ENCODE measurements around the gene KSR1. TPM values are rescaled to one million over a fixed set of nuclear protein-coding genes. Genes with fewer than 3 reads are reported as not detected.
"Not testable (repeated sequence)": the region's sequence is repeated elsewhere in the genome, so short reads cannot be mapped to it uniquely, and the experiment has no call there.

The KSR1 gene
- total RNA-seq, 1 donor from 2014 or later, result 59.6 TPM

DNA sequence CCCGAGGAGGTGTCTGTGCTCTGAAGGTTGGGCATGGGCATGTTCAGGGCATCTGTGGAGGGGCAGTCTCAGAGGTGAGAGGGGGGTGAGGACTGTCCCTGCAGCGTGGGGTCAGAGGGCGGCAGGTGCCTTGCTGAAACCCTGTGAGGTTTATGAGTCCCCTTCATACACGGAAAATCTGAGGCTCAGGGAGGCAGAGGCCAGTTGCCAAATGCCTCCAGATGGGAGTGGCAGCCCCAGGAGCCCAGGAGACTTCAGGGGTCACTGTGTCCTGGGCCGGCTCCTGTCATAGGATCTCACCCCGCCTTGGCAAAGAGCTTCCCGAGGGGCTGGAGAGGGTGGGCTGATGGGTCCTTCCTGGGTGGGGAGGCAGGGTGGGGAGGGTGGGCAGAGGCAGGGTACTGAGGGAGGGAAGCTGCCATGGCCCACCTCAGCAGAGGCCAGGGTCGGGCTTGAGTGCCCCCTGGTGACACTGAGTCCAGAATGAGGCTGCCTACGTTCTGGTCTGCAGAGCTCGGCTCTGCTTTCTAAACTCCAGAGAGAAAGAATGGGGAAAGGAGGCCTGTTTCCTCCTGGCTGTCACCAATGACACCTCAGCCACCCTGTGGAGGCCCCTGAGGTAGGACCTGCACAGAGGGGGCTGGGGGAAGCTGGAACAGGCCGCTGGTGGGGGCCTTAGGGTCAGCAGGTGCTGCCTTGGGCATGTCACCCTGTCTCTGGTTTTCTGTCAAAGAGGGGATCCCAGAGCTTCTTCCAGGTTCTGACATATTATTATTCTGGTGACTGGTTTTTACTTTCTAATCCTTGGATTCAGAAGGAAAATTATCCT is 175.9 kb downstream of the KSR1 start:
- TF ChIP-seq, protein P1, sequence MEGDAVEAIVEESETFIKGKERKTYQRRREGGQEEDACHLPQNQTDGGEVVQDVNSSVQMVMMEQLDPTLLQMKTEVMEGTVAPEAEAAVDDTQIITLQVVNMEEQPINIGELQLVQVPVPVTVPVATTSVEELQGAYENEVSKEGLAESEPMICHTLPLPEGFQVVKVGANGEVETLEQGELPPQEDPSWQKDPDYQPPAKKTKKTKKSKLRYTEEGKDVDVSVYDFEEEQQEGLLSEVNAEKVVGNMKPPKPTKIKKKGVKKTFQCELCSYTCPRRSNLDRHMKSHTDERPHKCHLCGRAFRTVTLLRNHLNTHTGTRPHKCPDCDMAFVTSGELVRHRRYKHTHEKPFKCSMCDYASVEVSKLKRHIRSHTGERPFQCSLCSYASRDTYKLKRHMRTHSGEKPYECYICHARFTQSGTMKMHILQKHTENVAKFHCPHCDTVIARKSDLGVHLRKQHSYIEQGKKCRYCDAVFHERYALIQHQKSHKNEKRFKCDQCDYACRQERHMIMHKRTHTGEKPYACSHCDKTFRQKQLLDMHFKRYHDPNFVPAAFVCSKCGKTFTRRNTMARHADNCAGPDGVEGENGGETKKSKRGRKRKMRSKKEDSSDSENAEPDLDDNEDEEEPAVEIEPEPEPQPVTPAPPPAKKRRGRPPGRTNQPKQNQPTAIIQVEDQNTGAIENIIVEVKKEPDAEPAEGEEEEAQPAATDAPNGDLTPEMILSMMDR (IDR thresholded peaks at IDR 0.05), result no peak
- H3K4me1 ChIP-seq, result peaks cover 53% of the 10 kb centered on the region
- no peaks in the 10 kb centered on the region for H3K9me3 ChIP-seq
- intact Hi-C loops (cut with DNase I), result no loop called here
- no peaks in the 10 kb centered on the region for H3K27me3 ChIP-seq (ENCODE audit: low read depth)
- ATAC-seq, result no peak
- DNase-seq, result peak; percentile 36
- H3K4me3 ChIP-seq, result peak overlapping the region; percentile 54
- H3K36me3 ChIP-seq, result peaks cover 5% of the 10 kb centered on the region
- peak overlapping the region; percentile 70 for H3K27ac ChIP-seq

DNA sequence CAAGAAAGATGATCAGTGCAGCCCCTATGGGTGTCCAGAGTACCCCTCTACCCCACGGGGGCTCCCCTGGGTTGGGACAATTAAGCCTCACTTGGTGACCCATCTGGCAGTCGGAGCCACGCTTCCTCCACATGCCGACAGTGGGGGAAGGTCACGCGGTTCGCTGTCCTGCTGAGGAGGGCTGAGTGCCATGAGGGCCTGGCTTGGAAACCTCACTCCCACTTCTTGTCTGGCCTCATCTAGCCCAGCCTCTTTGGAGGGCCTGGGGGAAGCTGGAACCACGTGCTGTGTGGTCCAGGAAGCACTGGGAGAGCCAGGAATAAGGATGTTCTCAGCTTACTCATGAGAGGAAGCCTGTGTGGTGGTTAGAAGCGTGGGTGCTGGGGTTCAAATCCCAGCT is 176.5 kb downstream of the KSR1 start:
- peak overlapping the region; percentile 54 for H3K4me3 ChIP-seq

DNA sequence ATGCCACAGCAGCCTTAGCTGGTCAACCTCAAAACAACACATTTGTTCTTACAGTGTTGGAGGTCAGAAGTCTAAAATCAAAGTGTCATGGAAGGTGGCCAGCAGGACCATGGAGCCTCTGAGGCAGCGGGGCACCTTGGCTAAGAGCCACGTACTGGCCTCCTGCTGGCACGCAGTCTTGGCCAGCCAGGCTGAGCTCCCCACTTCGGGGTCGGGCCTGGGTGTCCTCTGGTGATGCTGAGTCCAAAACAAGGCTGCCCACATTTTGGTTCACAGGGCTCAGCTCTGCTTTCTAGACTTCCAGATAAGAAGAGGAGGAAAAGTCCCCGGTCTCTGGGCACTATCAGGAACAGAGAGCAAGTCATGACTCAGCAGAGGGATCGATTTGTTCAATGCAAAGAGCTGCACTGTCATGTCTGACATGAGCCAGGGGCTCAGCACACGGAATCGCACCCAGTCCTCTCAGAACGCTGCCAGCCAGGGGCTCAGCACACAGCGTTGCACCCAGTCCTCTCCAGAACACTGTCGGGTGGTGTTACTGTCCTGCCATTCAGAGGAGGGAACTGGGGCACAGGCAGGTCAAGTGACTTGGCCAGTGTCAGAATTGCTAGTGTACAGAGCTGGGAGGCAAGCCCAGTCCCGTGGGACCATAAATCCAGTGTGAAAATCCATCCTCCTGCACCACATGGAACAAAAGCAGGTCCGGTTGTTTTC is 177.2 kb downstream of the KSR1 start:
- Histone ChIP-seq H3K9me3 (no peaks in the 10 kb centered on the region), H3K36me3 (no peaks in the 10 kb centered on the region), H3K27ac (peak overlapping the region; percentile 49), H3K27me3 (ENCODE audit: low read depth) (no peaks in the 10 kb centered on the region), H3K4me1 (peaks cover 53% of the 10 kb centered on the region), H3K4me3 (peak overlapping the region; percentile 25)
- DNase-seq (peak; percentile 46), ATAC-seq (peak in 1 of 2 donors; percentile 7)
- intact Hi-C loops (cut with DNase I), result no loop called here
- TF ChIP-seq, protein P1 (IDR thresholded peaks at IDR 0.05), result no peak

More for the DNA sequence above, 176.5 kb downstream of the KSR1 start:
- H3K9me3 ChIP-seq; H3K27me3 ChIP-seq (ENCODE audit: low read depth); intact Hi-C loops (cut with DNase I); H3K36me3 ChIP-seq: not testable (repeated sequence)
- H3K27ac ChIP-seq, result peak overlapping the region; percentile 70
- ATAC-seq, result peak; percentile 81 to 88
- peaks cover 53% of the 10 kb centered on the region for H3K4me1 ChIP-seq
- peak; percentile 82 for DNase-seq

DNA sequence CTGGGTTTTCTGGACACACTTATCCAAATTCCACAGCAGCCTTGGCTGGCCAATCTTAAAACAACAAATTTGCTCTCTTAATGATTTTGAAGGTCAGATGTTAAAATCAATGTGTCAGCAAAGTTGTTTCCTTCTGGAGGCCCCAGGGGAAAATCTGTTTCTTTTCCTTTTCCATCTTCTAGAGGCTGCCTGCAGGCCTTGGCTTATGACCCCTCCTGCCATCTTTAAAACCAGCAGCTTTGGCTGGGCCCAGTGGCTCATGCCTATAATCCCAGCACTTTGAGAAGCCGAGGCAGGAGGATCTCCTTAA is 177.7 kb downstream of the KSR1 start:
- no peaks in the 10 kb centered on the region for H3K27me3 ChIP-seq (ENCODE audit: low read depth)
- intact Hi-C loops (cut with DNase I), result no loop called here
- ATAC-seq, result no peak
- peaks cover 53% of the 10 kb centered on the region for H3K4me1 ChIP-seq
- TF ChIP-seq, protein P1 (IDR thresholded peaks at IDR 0.05), result no peak
- DNase-seq, result no peak
- peaks cover 2% of the 10 kb centered on the region for H3K36me3 ChIP-seq
- peak overlapping the region; percentile 49 for H3K27ac ChIP-seq
- H3K9me3 ChIP-seq, result no peaks in the 10 kb centered on the region
- H3K4me3 ChIP-seq, result no peak overlapping the region

DNA sequence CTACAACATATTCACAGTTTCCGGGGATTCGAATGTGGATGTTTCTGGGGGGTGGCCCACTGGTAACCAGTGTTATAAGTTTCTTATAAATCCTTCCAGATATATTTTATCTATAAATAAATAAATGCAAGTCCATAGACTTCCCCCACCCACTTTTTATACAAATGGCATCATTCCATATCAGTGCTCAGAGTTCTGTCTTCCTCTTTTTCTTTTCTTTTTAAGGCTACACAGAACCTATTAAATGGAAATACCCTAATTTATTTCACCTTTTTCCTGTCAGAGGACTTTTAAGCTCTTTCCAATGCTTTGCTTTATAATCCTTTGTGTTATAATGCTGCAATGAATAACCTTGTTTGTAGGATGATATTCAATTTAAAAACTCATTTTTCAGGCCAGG is 178.5 kb downstream of the KSR1 start:
- no peak for DNase-seq
- Histone ChIP-seq H3K4me1 (peaks cover 53% of the 10 kb centered on the region), H3K9me3 (no peaks in the 10 kb centered on the region), H3K36me3 (peaks cover 9% of the 10 kb centered on the region), H3K27me3 (ENCODE audit: low read depth) (no peaks in the 10 kb centered on the region), H3K4me3 (no peak overlapping the region), H3K27ac (peak overlapping the region; percentile 24)
- TF ChIP-seq, protein P1 (IDR thresholded peaks at IDR 0.05), result no peak
- ATAC-seq, result no peak
- intact Hi-C loops (cut with DNase I), result no loop called here
